Measurements from ENCODE around the gene OSGIN1. TPM values are rescaled to one million over a fixed set of nuclear protein-coding genes. Genes with fewer than 3 reads are reported as not detected.

OSGIN1 gene
- total RNA-seq, 2 donors from 2014 or later, result 4.0 to 5.2 TPM

DNA sequence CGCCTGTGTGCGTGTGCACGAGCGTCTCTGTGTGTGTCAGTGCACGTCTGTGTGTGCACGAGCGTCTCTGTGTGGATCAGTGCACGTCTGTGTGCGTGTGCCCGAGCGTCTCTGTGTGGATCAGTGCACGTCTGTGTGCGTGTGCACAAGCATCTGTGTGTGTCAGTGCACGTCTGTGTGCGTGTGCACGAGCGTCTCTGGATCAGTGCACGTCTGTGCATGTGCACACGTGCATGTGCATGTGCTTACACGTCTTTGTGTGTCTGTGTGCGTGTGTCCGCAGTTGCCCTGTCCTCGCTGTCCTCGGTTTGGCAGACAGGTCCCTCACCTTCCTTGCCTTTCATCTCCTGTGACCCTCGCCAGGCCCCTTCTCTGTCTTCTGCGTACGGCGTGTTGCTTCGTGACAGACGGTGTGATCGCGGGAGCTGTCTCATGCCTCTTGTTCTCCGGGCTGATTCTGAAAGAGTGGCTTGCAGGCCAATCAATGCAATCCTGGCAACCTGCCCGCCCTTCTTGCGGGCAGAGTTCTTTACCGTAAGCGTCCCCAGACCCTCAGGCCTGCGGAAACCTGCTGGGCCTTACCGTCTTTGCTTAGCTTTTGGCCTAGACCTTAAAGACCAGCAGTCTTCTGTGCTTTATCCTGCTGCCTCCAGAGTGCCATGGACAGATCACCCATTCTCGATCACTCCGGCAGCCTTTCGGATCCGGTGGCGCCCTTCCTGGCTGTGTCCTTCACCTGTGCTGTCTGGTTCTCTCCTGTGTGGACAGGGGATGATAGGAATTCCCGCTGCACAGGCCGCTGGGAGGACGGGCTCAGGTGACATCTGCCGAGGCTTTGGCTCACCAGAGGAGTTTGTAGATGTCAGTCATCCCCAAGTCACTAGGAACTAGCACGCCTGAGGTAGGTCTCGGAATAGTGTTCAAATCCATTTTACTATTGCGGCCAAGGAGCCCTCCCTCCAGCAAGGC is 35.6 kb upstream of the OSGIN1 start:
- Histone ChIP-seq H3K4me3 (no peak overlapping the region), H3K36me3 (replicated peaks in 1 of 2; ENCODE audit: insufficient read depth in 1 of 2, low read depth in 2 of 2) (peaks cover 6 to 45% of the 10 kb centered on the region in 2 donors), H3K27ac (no peak overlapping the region), H3K27me3 (no peaks in the 10 kb centered on the region), H3K9me3 (no peaks in the 10 kb centered on the region), H3K4me1 (no peaks in the 10 kb centered on the region)
- 87 to 92% methylated on average over 44 to 51 of the region's 51 CpGs for WGBS, 2 donors
- no peak for DNase-seq
- TF ChIP-seq POLR2A (IDR thresholded peaks at IDR 0.05), result no peak
- intact Hi-C loops (cut with DNase I), result no loop called here
- ATAC-seq, result no peak

DNA sequence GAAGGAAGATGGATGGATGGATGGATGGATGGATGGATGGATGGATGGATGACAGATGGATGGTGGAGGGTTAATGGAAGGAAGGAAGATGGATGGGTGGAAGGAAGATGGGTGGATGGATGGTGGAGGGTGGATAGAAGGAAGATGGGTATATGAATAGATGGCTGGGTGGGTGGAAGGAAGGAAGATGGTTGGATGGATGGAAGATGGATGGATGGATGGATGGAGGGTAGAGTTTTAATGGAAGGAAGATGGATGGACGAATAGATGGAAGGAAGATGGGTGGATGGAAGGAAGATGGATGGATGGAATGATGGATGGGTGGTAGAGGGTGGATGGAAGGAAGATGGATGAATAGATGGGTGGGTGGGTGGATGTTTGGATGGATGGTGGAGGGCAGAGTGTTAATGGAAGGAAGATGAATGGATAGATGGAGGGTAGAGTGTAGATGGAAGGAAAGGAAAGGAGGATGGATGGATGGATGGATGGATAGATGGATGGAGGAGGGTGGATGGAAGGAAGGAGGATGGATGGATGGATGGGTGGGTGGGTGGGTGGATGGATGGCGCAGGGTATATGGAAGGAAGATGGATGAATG is 32.0 kb upstream of the OSGIN1 start:
- intact Hi-C loops (cut with DNase I), result no loop called here
- H3K27me3 ChIP-seq, result no peaks in the 10 kb centered on the region
- DNase-seq (no peak), ATAC-seq (no peak)
- no peak overlapping the region for H3K27ac ChIP-seq
- H3K4me3 ChIP-seq, result no peak overlapping the region
- WGBS, 2 donors, result 83 to 84% methylated on average over 1 to 2 of the region's 2 CpGs
- H3K9me3 ChIP-seq, result no peaks in the 10 kb centered on the region
- H3K4me1 ChIP-seq, result no peaks in the 10 kb centered on the region
- TF ChIP-seq, protein P1, sequence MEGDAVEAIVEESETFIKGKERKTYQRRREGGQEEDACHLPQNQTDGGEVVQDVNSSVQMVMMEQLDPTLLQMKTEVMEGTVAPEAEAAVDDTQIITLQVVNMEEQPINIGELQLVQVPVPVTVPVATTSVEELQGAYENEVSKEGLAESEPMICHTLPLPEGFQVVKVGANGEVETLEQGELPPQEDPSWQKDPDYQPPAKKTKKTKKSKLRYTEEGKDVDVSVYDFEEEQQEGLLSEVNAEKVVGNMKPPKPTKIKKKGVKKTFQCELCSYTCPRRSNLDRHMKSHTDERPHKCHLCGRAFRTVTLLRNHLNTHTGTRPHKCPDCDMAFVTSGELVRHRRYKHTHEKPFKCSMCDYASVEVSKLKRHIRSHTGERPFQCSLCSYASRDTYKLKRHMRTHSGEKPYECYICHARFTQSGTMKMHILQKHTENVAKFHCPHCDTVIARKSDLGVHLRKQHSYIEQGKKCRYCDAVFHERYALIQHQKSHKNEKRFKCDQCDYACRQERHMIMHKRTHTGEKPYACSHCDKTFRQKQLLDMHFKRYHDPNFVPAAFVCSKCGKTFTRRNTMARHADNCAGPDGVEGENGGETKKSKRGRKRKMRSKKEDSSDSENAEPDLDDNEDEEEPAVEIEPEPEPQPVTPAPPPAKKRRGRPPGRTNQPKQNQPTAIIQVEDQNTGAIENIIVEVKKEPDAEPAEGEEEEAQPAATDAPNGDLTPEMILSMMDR (IDR thresholded peaks at IDR 0.05), result no peak
- no peak for TF ChIP-seq POLR2A (IDR thresholded peaks at IDR 0.05)
- H3K36me3 ChIP-seq (replicated peaks in 1 of 2; ENCODE audit: insufficient read depth in 1 of 2, low read depth in 2 of 2), result peaks cover 6 to 23% of the 10 kb centered on the region in 2 donors

DNA sequence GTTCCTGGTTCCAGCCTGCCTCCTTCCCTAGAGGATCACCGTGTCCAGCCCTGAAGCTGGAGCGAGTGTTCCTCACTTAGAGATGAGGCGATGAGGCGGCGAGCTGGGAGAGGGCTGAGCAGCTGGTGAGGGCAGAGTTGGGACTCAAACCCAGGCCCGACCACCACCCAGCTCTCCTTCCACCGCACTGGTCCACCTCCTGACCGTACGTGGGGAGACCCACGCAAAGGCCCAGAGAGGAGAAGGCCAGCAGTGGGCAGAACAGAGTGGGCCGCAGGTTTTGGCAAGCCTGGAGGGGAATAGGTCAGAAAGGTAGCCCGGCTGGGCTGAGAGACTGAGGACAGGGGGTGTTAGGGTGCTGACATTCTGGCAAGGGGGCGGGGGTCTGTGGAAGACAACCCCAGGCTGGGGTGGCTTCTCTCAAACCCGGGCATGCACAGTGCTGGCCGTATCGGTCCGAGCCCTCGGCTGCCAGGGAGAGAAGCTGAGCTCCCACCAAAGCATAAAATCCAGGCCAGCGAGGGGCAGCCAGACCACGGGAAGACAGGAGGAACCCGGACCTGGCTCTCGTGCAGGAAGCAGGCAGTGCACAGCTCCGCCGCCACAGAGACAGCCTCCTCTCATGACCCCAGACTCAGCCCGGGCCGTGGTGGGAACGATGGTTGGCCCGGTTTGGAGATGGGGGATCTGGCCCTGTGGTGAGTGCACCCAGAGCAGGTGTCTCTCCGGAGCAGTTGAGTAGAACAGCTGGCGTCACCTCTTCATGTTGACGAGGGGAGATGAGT is 29.3 kb upstream of the OSGIN1 start:
- DNase-seq (no peak), ATAC-seq (no peak)
- Histone ChIP-seq H3K27me3 (no peaks in the 10 kb centered on the region), H3K9me3 (no peaks in the 10 kb centered on the region), H3K27ac (no peak overlapping the region), H3K4me3 (no peak overlapping the region), H3K36me3 (replicated peaks in 1 of 2; ENCODE audit: insufficient read depth in 1 of 2, low read depth in 2 of 2) (peaks cover 0 to 13% of the 10 kb centered on the region in 2 donors), H3K4me1 (peaks cover 4% of the 10 kb centered on the region)
- TF ChIP-seq POLR2A (IDR thresholded peaks at IDR 0.05), result no peak
- TF ChIP-seq, protein P1 (IDR thresholded peaks at IDR 0.05), result no peak
- WGBS, 2 donors, result 86 to 96% methylated on average over 10 to 31 of the region's 31 CpGs
- intact Hi-C loops (cut with DNase I), result no loop called here

DNA sequence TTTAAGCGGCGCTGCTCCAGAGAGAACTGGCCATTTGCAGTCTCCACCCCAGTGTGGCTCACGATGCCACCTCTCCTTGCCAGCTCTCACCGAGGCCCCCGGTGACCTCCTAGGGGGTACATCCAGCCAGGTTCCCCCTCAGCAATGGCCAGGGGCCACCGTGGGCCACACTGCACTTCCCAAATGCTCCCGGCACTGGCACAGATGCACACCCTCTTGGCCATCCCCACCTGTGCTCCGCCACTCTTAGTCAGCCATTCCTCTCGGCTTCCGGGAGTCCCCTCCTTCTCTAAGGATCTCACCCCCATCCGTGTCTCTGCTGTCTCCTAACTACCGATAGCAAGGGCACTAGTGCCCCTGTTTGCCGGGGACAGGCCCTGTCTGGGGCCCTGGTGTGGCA is 28.4 kb upstream of the OSGIN1 start:
- ATAC-seq (no peak), DNase-seq (no peak)
- peaks cover 4% of the 10 kb centered on the region for H3K4me1 ChIP-seq
- H3K9me3 ChIP-seq, result no peaks in the 10 kb centered on the region
- no peak for TF ChIP-seq POLR2A (IDR thresholded peaks at IDR 0.05)
- TF ChIP-seq, protein P1 (IDR thresholded peaks at IDR 0.05), result no peak
- no peaks in the 10 kb centered on the region for H3K27me3 ChIP-seq
- H3K4me3 ChIP-seq, result no peak overlapping the region
- intact Hi-C loops (cut with DNase I), result no loop called here
- H3K27ac ChIP-seq, result no peak overlapping the region
- peaks cover 0 to 4% of the 10 kb centered on the region in 2 donors for H3K36me3 ChIP-seq (replicated peaks in 1 of 2; ENCODE audit: insufficient read depth in 1 of 2, low read depth in 2 of 2)
- 85% methylated on average over 11 to 13 of the region's 13 CpGs for WGBS, 2 donors

All from body of pancreas (tissue), 4 donors.